ENCODE data around the gene PABPC5.
A peak's percentile ranks its signal among the peaks of the same experiment; 100 is the strongest.

The PABPC5 gene

GRCh38 chrX:91434351-91435168 is at the start of gene PABPC5:
Gene PABPC5 (plus strand): TSS chrX:91434839. CDS start chrX:91435578, 739 bp downstream.
- in situ Hi-C loops (cut with MboI; ENCODE audit: low pct_unique_long_range_greater_than_20kb, low sequenced_read_pairs, unreplicated experiment) = no loop called here
- DNase-seq (ENCODE audit: low spot score) = no peak
- no peak for TF ChIP-seq CTCF (IDR thresholded peaks at IDR 0.05; ENCODE audit: extremely low read depth, insufficient read depth, missing control alignments)

GRCh38 chrX:91389026-91389425 is 45.6 kb upstream of the PABPC5 start:
- in situ Hi-C loops (cut with MboI; ENCODE audit: low pct_unique_long_range_greater_than_20kb, low sequenced_read_pairs, unreplicated experiment) = no loop called here
- TF ChIP-seq CTCF (IDR thresholded peaks at IDR 0.05; ENCODE audit: extremely low read depth, insufficient read depth, missing control alignments) = no peak
- DNase-seq (ENCODE audit: low spot score) = no peak

- no peak for DNase-seq (ENCODE audit: low spot score)
- TF ChIP-seq CTCF (IDR thresholded peaks at IDR 0.05; ENCODE audit: extremely low read depth, insufficient read depth, missing control alignments) = peak; percentile 49
- in situ Hi-C loops (cut with MboI; ENCODE audit: low pct_unique_long_range_greater_than_20kb, low sequenced_read_pairs, unreplicated experiment) = no loop called here
Observed at GRCh38 chrX:91414713-91415112, 19.9 kb upstream of the PABPC5 start.

- TF ChIP-seq CTCF (IDR thresholded peaks at IDR 0.05; ENCODE audit: extremely low read depth, insufficient read depth, missing control alignments) = no peak
- DNase-seq (ENCODE audit: low spot score) = no peak
- in situ Hi-C loops (cut with MboI; ENCODE audit: low pct_unique_long_range_greater_than_20kb, low sequenced_read_pairs, unreplicated experiment) = no loop called here
Observed at GRCh38 chrX:91435395-91435794, 756 bp downstream of the PABPC5 start.

All from GM13977 (cell line).